Activated CD4-positive, CD25-positive, alpha-beta regulatory T cell treated with anti-CD3 and anti-CD28 coated beads, Interleukin-2, amount 50 U/mL, for 24 hours (primary cell): ENCODE data around the gene EEF1G.
"Not testable (repeated sequence)": the region's sequence is repeated elsewhere in the genome, so short reads cannot be mapped to it uniquely, and the experiment has no call there.

Experiments used
- ATAC-seq, 2 donors: fragments of 150-1000 bp; cut with Tn5 transposase; one replicate each; pipeline ENCODE4 v1.10.0; 2021; ENCODE audit warnings: mild to moderate bottlenecking in 1 of 2, moderate library complexity in 1 of 2

Gene EEF1G

GRCh38 chr11:62575156-62575555, 1.5 kb upstream of the EEF1G start:
- ATAC-seq: no peak

GRCh38 chr11:62574363-62575071, 826 bp upstream of the EEF1G start:
- ATAC-seq: peak; percentile 5 to 14

DNA sequence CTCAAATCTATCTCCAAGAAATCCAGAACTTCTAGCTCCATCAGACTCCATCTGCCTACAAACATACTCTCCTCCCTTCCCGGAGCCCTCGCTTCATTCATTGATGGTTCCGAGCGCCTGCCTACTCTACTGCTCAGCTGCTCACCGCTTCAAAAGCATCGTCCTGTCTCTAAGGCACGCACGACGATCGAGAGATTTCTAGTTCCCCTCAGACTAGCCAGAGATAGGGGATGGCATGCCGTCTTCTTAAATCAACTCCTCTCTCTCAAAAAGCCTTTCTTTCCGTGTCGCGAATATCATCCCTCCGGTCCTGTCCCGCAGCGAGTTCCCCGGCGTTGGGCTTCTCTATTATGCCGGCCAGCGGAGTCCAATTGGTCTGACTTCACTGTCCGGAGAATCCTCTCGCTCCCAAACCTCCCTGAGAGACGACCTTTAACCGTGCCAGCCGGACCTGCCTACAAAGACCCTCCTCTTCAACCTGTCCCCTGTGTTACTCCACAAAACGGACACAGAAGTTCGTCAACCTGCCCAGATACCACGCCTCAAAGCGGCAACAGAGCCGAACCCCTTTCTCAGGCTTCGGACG, 592 bp downstream of the EEF1G start:
- no peak for ATAC-seq

DNA sequence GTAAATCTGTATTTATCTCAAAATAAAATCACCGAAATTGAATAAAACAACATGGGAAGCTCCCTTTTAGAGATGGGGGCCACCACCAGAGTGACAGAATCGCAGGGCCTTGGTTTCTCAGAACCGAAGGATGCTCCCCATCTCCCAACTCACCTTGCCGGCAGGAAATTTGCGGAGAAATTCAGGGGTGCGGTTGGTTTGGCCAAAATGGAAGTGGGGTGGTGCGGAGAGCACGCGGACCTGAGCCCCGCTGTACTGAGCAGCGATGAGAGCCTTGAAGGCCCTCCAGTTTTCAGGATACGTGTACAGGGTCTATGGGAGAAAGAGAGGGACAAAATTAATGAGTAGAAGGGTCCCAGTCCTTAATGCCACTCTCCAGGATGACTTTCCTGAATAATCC, 1.3 kb downstream of the EEF1G start:
- no peak for ATAC-seq

GRCh38 chr11:62571493-62571892, 2.2 kb downstream of the EEF1G start:
- not testable (repeated sequence) for ATAC-seq

GRCh38 chr11:62570903-62571302, 2.8 kb downstream of the EEF1G start:
- ATAC-seq: not testable (repeated sequence)

DNA sequence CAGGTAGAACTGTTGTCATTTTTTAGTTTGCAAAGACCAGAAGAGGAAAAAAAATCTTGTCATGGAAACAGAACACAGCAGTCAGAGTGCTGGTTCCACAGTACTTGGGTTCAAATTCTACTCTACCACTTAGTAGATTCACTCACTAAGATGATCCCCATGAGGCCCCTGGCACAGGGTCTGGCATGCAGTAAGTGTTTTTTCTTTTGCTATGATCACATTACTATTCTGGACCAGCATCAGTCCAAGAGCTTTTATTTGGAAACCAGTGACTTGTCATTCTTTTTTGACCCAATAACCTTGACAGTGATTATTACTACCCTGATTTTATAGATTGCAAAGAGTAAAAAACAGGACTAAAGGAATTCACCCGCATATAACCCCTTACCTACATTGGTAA, 4.1 kb downstream of the EEF1G start:
- ATAC-seq: no peak

- ATAC-seq: peak; percentile 67 to 68
Measured at GRCh38 chr11:62567018-62567633, 6.6 kb downstream of the EEF1G start.

DNA sequence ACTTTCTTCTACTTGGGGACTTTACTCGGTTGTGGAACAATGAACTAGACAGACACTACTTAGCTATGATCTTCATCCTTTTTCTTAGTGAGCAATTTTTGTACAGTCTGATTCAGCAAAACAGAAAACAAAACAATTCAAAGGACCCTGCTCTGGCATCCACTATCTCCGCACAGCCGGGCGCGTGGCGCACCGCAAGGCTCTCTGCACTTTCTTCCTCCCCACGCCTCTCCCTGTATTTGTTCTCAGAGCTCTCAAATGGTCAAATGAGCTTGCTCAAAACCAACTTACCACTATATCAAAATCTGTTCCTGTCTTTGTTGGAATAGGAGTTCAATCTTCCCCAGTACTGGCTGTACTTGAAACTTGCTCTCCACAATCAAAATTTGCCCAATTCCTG, 7.4 kb downstream of the EEF1G start:
- no peak for ATAC-seq

DNA sequence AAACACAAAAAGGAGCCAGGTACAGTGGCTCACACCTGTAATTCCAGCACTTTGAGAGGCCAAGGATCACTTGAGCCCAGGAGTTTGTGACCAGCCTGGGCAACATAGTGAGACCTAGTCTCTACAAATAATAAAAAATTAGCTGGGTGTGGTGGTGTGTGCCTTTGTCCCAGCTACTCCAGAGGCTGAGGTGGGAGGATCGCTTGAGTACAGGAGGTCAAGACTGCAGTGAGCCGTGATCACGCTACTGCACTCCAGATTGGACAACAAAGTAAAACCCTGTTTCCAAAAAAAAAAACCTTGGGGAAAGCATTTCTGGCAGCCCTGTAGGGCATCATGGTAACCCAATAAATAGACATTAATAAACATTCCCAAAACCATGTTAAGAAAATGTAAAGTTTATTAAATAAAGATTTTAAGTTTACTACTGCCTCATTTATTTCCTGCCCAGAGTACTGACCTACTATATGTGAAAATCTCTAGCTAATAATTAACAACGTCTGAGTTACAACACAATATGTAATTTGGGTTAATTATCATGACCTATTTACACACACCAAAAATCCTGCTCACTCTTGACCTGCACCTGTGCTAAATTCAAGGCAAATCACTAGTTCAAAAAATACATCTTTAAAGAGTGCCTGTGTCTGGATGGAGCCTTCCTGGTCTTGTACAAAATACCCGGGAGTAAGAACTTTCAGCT, 8.4 kb downstream of the EEF1G start:
- ATAC-seq: no peak

GRCh38 chr11:62561677-62562230, 11.9 kb downstream of the EEF1G start:
- not testable (repeated sequence) for ATAC-seq

- ATAC-seq: peak; percentile 41 to 55
Measured at GRCh38 chr11:62560566-62561103, 13.1 kb downstream of the EEF1G start.

DNA sequence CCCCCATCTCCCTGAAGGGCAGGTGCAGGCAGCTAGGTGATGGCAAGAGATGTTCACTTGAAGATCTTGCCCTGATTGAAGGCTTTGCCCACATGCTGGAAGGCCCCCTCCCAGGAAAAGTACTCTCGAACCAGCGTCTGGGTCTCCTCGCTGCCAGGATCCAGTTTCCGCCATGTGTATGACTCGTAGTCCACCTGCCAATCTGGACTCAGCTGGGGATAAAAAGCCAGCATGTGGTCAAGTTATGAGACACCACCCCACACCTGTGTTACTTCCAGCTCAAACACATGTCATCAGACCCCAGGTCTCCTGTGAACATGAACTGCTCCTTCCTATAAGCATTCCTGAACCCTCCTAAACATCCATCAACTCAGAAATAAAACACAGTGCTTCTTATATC, 14.1 kb downstream of the EEF1G start:
- ATAC-seq: not testable (repeated sequence)

DNA sequence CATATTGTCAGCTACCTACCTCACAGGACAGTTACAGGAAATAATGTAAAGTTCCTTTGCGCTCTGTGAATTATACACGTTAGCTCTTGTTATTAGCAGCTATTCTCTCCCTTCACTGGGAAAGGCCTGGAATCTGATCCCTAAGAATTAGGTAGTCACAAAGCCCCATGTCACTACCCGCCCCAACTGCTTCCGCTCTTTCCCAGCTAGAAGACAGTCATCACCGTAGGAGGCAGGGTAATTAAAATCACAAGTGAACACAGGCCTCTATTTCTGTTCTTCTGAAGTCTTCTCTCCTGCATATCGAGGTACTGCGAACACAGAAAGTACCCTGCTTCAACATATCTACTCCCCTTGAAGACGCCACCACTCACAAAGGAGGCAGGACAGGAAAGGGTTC, 14.5 kb downstream of the EEF1G start:
- ATAC-seq: no peak

- no peak for ATAC-seq
Measured at GRCh38 chr11:62558669-62559068, 15.0 kb downstream of the EEF1G start.

DNA sequence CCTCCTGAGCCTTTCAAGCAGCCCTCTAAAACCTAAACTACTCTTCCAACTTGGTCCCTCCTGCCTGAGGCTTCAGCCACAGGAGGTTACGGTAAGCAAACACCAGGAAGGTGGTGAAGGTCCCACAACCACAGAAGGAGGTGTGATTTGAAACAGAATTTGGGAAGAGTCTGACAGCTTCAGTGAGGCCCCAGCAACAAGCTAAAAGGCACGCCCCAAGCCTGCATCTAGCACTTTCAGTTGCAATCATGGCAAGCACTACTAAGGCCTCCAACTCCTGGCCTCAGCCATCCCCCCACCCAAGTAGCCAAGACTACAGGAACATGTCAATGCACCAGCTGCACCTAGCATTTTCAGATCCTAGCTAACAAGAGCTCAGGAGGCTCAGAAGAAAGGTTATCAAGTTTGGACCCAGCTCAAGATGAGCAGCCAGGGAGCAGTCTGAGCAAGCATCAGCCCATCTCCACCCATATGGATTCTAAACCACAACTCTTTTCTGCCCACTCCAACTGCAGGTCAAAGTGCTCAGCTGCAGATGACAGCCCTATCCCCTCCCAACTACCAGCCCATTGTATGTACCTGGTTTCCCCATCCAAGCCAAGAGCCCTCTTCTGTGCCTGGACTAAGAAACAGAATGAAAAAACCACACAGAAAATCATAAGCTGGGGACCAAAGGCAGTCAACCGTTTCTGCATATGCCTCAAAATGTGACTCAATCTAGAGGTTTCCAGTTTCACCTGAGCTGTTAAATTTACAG, 16.6 kb downstream of the EEF1G start:
- no peak for ATAC-seq

DNA sequence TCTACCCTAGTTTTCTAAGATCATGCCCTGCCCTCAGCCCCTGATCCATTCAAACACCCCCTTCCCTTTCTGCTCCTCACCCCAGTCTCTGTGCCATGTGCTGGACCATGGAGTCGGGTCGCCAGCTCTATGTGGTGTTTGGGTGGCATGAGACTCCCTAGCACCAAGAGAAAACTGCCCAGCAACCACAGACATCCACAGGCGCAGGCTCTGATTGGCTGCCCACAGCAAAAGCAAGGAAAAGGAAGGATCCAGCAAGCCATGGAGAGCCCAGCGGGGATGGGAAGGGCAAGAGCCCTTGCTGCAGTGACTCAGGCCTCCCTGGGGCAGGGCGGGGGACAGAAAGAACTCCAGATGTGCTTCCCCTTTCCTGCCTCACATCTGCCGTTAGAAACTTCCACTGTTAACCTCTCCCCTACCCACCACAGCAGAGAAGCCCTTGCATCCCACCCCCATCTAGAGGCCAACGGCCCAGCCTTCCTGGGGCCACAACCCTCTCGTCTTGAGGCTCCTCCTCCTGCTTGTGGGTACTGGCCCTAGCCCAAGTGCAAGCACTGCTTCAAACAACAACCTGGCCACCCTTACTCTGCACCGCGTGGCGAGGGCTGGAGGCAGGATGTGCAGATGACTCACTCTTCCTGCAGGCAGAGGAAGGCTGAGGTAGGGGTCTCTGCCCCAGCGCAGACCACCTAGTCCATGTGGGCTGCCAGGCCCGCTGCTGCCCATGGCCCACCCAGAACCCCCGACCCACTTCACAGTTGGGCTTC, 17.4 kb downstream of the EEF1G start:
- ATAC-seq: peak; percentile 28 to 45

DNA sequence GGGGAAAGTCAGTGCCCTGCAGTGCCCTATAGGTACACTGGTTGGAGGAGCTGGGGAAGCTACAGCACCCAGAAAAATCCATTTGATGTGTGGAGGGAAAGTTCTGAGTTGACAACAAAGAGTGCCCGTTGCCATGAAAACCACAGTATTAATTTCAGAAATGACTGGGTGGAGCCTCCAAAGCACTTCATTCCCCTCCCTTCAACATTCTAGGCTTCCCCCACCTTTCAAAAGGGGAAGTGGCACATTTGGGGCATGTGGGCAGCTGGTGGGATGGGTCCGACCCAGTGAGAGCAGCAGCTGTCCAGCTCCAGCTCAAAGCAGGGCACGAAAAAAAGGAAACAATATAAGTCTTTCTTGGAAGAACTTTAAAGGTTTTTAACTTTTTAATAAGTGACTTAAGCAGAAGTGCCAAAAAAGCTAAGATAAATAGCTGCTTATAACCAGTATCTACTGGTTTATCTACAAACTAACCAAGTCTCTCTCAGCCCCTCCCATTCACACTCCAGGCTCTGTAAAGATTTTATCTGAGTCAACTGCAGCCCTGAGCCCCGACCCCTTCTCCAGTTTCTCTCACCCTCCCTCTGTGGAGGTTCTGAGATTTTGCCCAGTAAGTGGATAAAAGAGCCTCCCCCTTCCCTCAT, 18.1 kb downstream of the EEF1G start:
- peak; percentile 19 to 31 for ATAC-seq

DNA sequence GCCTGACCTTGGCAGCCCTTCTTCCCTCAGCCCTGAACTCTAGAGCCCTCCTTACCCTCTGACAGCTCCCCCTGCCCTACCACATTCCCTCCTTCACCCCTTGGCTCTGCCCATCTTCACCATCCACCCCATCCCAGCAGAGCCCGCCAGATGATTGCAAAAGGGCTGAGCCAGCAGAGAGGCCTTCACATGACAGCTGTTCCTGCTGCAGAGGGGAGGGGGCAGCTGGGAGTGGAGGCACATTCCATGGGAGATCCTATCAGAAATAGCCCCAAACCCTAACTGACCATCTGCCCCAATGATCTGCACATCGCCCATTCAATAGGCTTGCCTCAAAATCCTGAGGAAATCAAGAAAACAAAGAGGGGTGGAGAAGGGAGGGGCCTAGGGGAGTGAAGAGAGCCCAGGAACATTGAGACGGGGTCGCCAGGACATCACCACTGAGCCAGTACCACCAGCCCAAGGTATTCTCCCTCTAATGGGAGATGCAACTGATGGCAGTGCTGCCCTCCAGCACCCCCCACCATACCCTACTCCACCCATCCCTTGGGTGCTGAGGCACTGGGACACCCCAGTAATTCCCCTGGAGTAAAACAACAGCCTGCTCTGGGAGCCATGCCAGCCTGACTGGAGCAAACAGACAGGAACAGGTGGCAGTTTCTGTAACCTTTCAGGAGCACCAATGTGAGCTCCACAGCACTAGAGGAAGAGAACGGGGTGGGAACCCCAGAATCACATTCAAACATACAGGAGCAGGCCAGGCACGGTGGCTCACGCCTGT, 19.1 kb downstream of the EEF1G start:
- no peak for ATAC-seq

GRCh38 chr11:62553839-62554361, 19.8 kb downstream of the EEF1G start:
- ATAC-seq: no peak
